ENCODE measurements around the gene MBIP.

MBIP gene

GRCh38 chr14:36264595-36264994 lies 55.8 kb downstream of the MBIP start:
- TF ChIP-seq PPARA (CRISPR knock-in tag; IDR thresholded peaks at IDR 0.05; ENCODE audit: borderline replicate concordance) = no peak
- no peak for TF ChIP-seq OSR1 (CRISPR knock-in tag; IDR thresholded peaks at IDR 0.05)
- no peak for TF ChIP-seq ESRRG (CRISPR knock-in tag; IDR thresholded peaks at IDR 0.05)
- TF ChIP-seq ZFP3 (CRISPR knock-in tag; IDR thresholded peaks at IDR 0.05) = no peak
- TF ChIP-seq CREB5 (CRISPR knock-in tag; IDR thresholded peaks at IDR 0.05; ENCODE audit: low read depth) = no peak
- TF ChIP-seq RARB (CRISPR knock-in tag; IDR thresholded peaks at IDR 0.05) = no peak
- TF ChIP-seq BACH2 (CRISPR knock-in tag; IDR thresholded peaks at IDR 0.05; ENCODE audit: borderline replicate concordance) = no peak
- TF ChIP-seq TSHZ2 (CRISPR knock-in tag; IDR thresholded peaks at IDR 0.05) = no peak
- TF ChIP-seq ARNTL (CRISPR knock-in tag; IDR thresholded peaks at IDR 0.05; ENCODE audit: borderline replicate concordance, low read depth) = no peak
- TF ChIP-seq ISL1 (CRISPR knock-in tag; IDR thresholded peaks at IDR 0.05) = no peak
- no peak for TF ChIP-seq ZC3H10 (CRISPR knock-in tag; IDR thresholded peaks at IDR 0.05)
- TF ChIP-seq ZFP30 (CRISPR knock-in tag; IDR thresholded peaks at IDR 0.05) = no peak
- no peak for TF ChIP-seq TOX (CRISPR knock-in tag; IDR thresholded peaks at IDR 0.05; ENCODE audit: borderline replicate concordance)
- no peak for TF ChIP-seq CSRNP3 (CRISPR knock-in tag; IDR thresholded peaks at IDR 0.05)
- TF ChIP-seq SNAI2 (CRISPR knock-in tag; IDR thresholded peaks at IDR 0.05) = no peak
- TF ChIP-seq GLIS3 (CRISPR knock-in tag; IDR thresholded peaks at IDR 0.05) = no peak
- no peak for TF ChIP-seq ZNF8 (CRISPR knock-in tag; IDR thresholded peaks at IDR 0.05)
- TF ChIP-seq ZNF565 (CRISPR knock-in tag; conservative IDR thresholded peaks at IDR 0.05; ENCODE audit: low read depth) = no peak
- no peak for ATAC-seq

GRCh38 chr14:36264107-36264506 lies 56.3 kb downstream of the MBIP start:
- no peak for ATAC-seq
- TF ChIP-seq PATZ1 (CRISPR knock-in tag; IDR thresholded peaks at IDR 0.05; ENCODE audit: borderline replicate concordance) (no peak), CSRNP3 (CRISPR knock-in tag; IDR thresholded peaks at IDR 0.05) (no peak), RARB (CRISPR knock-in tag; IDR thresholded peaks at IDR 0.05) (no peak), ZNF70 (CRISPR knock-in tag; IDR thresholded peaks at IDR 0.05) (no peak), TSHZ2 (CRISPR knock-in tag; IDR thresholded peaks at IDR 0.05) (no peak), POU6F1 (CRISPR knock-in tag; IDR thresholded peaks at IDR 0.05; ENCODE audit: borderline replicate concordance, low read depth) (no peak), ISL1 (CRISPR knock-in tag; IDR thresholded peaks at IDR 0.05) (no peak), ZNF8 (CRISPR knock-in tag; IDR thresholded peaks at IDR 0.05) (no peak), ZC3H10 (CRISPR knock-in tag; IDR thresholded peaks at IDR 0.05) (no peak)
